Fibroblast of the aortic adventitia (primary cell): Measurements from ENCODE around the gene GABBR1. TPM values are rescaled to one million over a fixed set of nuclear protein-coding genes. Genes with fewer than 3 reads are reported as not detected.
A peak's percentile ranks its signal among the peaks of the same experiment; 100 is the strongest.

Source experiments
- DNase-seq: peaks from one replicate; pipeline ENCODE4 v3.0.0-alpha.2; 2010; ENCODE audit warnings: low read depth
- H3K4me3 ChIP-seq: 2 replicates; pipeline ENCODE4 v1.5.1; 2011; ENCODE audit warnings: low read depth, mild to moderate bottlenecking, control low read depth, low read length, moderate library complexity
- total RNA-seq: library from RNA; depleted of rRNA; stranded (reverse); fragments of >200 nt; gene quantifications from 2 replicates; pipeline ENCODE4 v1.2.3, GENCODE V29; 2012; ENCODE audit warnings: low replicate concordance
- TF ChIP-seq, protein P1 (sequence below): IDR thresholded peaks from 2 replicates; pipeline ENCODE4 v1.5.1; 2011; ENCODE audit warnings: mild to moderate bottlenecking, low read length, control low read depth, inconsistent platforms; ENCODE audit not compliant: insufficient read depth

The GABBR1 gene
- total RNA-seq, 1 donor, result 11.7 TPM

DNA sequence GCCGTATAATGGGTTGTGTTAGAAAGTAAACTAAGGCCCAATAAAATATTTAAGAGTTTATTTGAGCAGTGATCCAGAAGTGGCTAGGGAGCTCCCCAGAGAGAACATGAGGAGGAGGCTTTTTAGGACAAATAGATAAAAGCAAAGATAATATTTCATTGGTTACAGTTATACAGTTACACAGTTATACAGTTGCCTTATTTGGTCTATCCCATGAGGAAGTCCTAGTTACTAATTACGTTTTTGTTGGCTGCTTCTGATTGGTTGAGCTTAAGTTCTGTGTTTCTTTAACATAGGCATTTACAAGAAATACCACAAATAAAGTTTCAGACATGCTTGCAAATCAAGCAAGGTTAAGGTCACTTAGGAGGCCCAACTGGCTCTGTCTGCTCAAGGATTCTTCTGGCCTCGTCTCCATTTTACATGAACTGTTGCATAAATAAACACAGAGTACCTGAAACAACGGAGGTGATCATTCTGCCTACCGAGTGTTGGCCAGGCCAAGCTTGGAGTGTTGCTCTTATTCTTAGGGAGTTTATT, 80.4 kb downstream of the GABBR1 start:
- H3K4me3 ChIP-seq, result no peak overlapping the region
- DNase-seq, result peak; percentile 72
- TF ChIP-seq, protein P1, sequence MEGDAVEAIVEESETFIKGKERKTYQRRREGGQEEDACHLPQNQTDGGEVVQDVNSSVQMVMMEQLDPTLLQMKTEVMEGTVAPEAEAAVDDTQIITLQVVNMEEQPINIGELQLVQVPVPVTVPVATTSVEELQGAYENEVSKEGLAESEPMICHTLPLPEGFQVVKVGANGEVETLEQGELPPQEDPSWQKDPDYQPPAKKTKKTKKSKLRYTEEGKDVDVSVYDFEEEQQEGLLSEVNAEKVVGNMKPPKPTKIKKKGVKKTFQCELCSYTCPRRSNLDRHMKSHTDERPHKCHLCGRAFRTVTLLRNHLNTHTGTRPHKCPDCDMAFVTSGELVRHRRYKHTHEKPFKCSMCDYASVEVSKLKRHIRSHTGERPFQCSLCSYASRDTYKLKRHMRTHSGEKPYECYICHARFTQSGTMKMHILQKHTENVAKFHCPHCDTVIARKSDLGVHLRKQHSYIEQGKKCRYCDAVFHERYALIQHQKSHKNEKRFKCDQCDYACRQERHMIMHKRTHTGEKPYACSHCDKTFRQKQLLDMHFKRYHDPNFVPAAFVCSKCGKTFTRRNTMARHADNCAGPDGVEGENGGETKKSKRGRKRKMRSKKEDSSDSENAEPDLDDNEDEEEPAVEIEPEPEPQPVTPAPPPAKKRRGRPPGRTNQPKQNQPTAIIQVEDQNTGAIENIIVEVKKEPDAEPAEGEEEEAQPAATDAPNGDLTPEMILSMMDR, result no peak

DNA sequence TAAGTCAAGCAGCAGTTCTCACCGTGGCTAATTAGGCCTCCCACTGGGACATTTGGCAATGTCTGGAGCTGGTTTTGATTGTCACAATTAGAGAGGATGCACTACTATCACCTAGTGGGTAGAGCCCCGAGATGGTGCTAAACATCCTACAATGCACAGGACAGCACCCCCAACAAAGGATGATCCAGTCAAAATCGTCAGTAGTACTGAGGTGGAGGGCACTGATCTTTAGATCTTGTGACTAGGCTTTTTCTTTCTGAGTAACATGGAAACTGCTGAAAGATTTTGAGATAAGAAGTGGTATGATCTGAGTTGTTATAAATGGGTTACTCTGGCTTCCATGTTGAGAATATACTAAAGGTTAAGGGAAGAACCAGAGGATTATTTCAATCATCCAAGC, 85.4 kb downstream of the GABBR1 start:
- no peak overlapping the region for H3K4me3 ChIP-seq
- no peak for DNase-seq
- TF ChIP-seq, protein P1, result no peak

DNA sequence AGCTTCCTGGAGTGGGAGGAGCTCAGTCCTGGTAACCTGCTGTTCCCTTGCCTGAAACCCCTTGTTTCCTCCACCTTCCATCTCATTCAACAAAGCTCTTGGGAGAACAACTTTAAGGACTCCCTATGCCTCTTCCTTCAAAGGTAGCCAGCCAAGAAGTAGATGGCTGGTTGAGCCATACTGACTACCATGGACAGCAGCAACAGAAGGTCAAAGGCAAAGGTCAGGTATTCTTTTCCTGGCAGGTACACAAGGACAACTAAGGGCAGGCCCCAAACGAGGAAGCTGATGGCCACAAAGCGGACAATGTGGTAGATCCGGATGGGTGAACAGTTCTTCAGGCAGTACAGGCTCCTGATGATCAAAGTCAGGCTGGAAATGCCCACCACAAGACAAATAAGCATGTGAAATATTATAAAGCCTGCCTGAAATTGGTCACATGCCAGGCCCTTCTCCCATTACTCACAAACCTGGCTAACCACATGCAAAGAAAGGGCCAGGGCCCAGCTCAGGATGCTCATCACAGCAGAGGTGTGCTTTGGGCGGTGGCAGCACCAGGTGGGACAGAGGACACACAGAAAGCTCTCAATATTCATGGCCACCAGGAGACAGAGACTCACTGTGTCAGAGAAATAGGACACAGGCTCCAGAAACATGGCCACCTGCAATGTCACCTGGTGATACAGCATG, 95.1 kb downstream of the GABBR1 start:
- TF ChIP-seq, protein P1, result no peak
- DNase-seq, result no peak
- no peak overlapping the region for H3K4me3 ChIP-seq

DNA sequence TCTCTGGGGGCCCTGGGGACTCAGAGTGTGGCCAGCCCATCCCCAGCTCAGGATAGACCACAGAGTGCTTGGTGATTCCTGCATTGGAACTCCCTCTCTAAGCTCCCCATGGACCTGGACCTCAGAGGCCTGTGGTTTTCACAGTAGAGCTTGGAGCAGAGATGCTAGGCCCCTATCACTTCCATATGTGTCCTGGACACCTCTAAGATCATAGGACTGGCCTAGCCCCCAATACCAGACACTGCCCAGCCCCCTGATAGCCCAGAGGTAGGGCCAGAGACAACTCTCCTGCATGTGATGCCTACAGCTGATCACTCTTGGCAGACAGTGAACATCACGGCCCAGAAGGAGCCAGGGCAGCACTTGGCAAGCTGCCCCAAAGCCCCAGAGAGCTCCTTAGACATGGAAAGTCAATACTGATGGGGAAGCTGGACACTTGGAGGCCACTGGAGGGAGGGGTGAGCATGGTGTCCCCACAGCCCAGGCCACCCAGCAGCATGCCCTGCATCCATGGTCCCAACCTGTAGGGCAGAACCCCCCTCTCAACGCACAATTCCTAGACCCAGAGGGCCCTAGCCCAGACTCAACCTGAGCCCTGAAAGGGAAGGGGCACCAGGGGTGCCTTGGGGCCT, 100.5 kb downstream of the GABBR1 start:
- no peak for DNase-seq
- no peak overlapping the region for H3K4me3 ChIP-seq
- TF ChIP-seq, protein P1, result no peak

DNA sequence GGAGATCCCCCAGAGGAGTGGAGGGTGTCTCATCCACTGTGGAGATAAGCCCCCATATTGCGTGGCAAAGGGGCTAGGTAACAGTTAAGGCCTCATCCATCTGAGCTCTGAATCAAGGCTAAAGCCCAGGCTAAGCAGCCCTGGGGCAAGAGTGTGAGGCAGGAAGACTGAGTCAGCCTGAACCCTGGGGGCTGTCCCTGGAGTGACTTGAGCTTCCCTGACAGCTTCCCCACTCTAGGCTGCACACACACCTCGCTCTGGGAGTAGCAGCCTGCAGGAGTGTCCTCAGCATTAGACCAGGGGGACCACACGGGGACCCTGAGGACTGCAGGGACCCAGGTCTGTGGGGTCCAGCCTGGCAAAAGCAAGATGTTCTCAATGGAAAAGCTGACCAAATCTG, 101.3 kb downstream of the GABBR1 start:
- TF ChIP-seq, protein P1, result no peak
- no peak for DNase-seq
- H3K4me3 ChIP-seq, result no peak overlapping the region

DNA sequence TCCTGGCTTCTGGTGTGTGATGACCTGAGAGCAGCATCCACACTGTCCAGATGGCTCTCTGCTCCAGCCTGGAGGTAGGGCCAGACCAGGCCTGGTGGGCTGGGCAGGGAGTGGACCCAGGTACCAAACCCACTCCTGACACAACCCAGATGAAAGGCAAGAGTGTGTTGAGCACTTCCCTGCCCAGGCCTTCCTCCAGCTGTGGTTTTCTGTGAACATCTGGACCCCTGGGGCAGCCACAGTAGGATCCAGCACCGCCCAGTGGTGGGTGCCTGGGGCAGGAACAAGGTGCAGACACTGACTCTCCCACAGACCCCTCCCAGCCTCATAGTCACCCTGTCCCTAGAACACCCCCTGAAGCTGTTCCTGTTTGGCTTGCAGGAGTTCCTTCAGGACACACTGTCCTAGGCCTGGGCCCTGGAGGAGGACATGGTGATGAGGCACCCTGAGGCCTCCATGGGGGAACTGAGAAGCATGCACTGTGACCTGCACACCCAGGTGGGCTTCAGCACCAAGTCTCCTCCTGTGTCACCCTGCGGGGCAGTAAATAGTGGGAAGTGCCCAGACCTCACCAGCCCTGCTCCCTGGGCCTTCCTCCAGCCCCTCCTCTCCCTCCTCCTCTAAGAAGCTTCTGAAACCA, 102.2 kb downstream of the GABBR1 start:
- DNase-seq, result no peak
- H3K4me3 ChIP-seq, result no peak overlapping the region
- TF ChIP-seq, protein P1, result no peak
